Measurements from ENCODE around the gene C10orf88. TPM values are rescaled to one million over a fixed set of nuclear protein-coding genes. Genes with fewer than 3 reads are reported as not detected.

Gene C10orf88
- total RNA-seq: 10 to 100 TPM in 1 of 4 donors, 1 to 10 TPM in 3; 4.0 to 12.9 (median 7.1) TPM

GRCh38 chr10:122953902-122954730 is at the start of gene C10orf88:
TSS of gene C10orf88 (minus strand) at chr10:122954227. CDS start at chr10:122954178, 49 bp downstream.
- WGBS, 2 donors (ENCODE audit: low coverage in 1 of 2): 6% methylated on average over 17 of the region's 77 CpGs; no CpG with 5 or more reads in 1 of the 2 donors
- peak within 1 kb of the TSS; percentile 4 to 86 (median 77) for H3K27ac ChIP-seq
- peaks cover 0 to 28% (median 16%) of the 10 kb centered on the region in 3 donors for H3K4me1 ChIP-seq
- no peaks in the 10 kb centered on the region for H3K9me3 ChIP-seq
- peak within 1 kb of the TSS; percentile 54 to 87 for H3K4me3 ChIP-seq
- ATAC-seq: peak; percentile 100
- TF ChIP-seq CTCF (IDR thresholded peaks at IDR 0.05): peak in 1 of 4 experiments; percentile 22
- no peak for TF ChIP-seq POLR2A (IDR thresholded peaks at IDR 0.05)
- TF ChIP-seq POLR2AphosphoS5 (IDR thresholded peaks at IDR 0.05): peak; percentile 67
- no peaks in the 10 kb centered on the region for H3K27me3 ChIP-seq
- H3K36me3 ChIP-seq: peaks cover 0 to 4% of the 10 kb centered on the region in 2 donors

- no peak overlapping the region for H3K27ac ChIP-seq
- H3K27me3 ChIP-seq: no peaks in the 10 kb centered on the region
- H3K4me3 ChIP-seq: no peak overlapping the region
- TF ChIP-seq EP300 (IDR thresholded peaks at IDR 0.05): no peak
- no peak for TF ChIP-seq POLR2AphosphoS5 (IDR thresholded peaks at IDR 0.05)
- TF ChIP-seq POLR2A (IDR thresholded peaks at IDR 0.05): no peak
- TF ChIP-seq CTCF (IDR thresholded peaks at IDR 0.05): no peak
- peaks cover 0 to 50% (median 0%) of the 10 kb centered on the region in 3 donors for H3K4me1 ChIP-seq
- 95% methylated on average over 2 of the region's 2 CpGs for WGBS, 2 donors (ENCODE audit: low coverage in 1 of 2)
- no peak for ATAC-seq
- H3K9me3 ChIP-seq: no peaks in the 10 kb centered on the region
- peaks cover 0 to 22% of the 10 kb centered on the region in 2 donors for H3K36me3 ChIP-seq
Observed at GRCh38 chr10:123001370-123001769, 47.3 kb upstream of the C10orf88 start.

- Histone ChIP-seq H3K27ac (no peak overlapping the region), H3K4me3 (no peak overlapping the region), H3K4me1 (peaks cover 0 to 43% (median 0%) of the 10 kb centered on the region in 3 donors), H3K9me3 (no peaks in the 10 kb centered on the region), H3K36me3 (peaks cover 0 to 34% of the 10 kb centered on the region in 2 donors), H3K27me3 (no peaks in the 10 kb centered on the region)
- 76 to 79% methylated on average over 3 of the region's 3 CpGs for WGBS, 2 donors (ENCODE audit: low coverage in 1 of 2)
- TF ChIP-seq POLR2AphosphoS5 (IDR thresholded peaks at IDR 0.05): no peak
- TF ChIP-seq CTCF (IDR thresholded peaks at IDR 0.05): no peak
- no peak for TF ChIP-seq EP300 (IDR thresholded peaks at IDR 0.05)
- no peak for TF ChIP-seq POLR2A (IDR thresholded peaks at IDR 0.05)
- ATAC-seq: no peak
Observed at GRCh38 chr10:123000155-123000554, 46.1 kb upstream of the C10orf88 start.

GRCh38 chr10:122999347-122999746 is 45.3 kb upstream of the C10orf88 start:
- TF ChIP-seq EP300 (IDR thresholded peaks at IDR 0.05) (no peak), POLR2A (IDR thresholded peaks at IDR 0.05) (no peak), CTCF (IDR thresholded peaks at IDR 0.05) (no peak), POLR2AphosphoS5 (IDR thresholded peaks at IDR 0.05) (no peak)
- Histone ChIP-seq H3K9me3 (no peaks in the 10 kb centered on the region), H3K4me1 (peaks cover 0 to 35% (median 0%) of the 10 kb centered on the region in 3 donors), H3K27me3 (no peaks in the 10 kb centered on the region), H3K27ac (no peak overlapping the region), H3K4me3 (no peak overlapping the region), H3K36me3 (peaks cover 0 to 40% of the 10 kb centered on the region in 2 donors)
- no peak for ATAC-seq
- WGBS, 2 donors (ENCODE audit: low coverage in 1 of 2): 83 to 89% methylated on average over 2 to 3 of the region's 3 CpGs
